ENCODE results near the gene AKAP13. TPM values are rescaled to one million over a fixed set of nuclear protein-coding genes. Genes with fewer than 3 reads are reported as not detected.

AKAP13 gene
- total and polyA plus RNA-seq, 2 of the 8 experiments (the other 6 are each of a cell fraction or from before 2014, with no cell fraction given), result 14.0 to 46.2 TPM

DNA sequence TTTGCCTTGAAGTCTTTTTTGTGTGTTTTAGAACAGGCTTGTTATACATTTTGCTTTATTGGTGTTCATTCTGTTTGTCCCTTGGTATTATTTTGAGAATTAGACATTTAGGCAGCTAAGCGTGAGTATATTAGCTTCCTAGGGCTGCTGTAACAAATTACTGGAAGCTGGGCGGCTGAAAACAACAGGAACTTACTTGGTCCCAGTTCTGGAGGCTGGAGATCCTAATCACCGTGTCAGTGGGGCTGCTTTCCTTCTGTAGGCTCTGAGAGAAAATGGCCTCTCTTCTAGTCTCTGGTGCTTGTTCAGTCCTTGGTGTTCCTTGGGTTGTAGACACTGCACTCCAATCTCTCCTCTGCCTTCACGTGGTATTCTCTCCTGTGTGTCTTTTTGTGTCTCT lies 272.1 kb downstream of the AKAP13 start:
- no peak overlapping the region for H4K8ac ChIP-seq (ENCODE audit: extremely low read depth, insufficient read depth, low read length)
- no peak overlapping the region for H2BK20ac ChIP-seq (ENCODE audit: low read length)
- no peak for DNase-seq (ENCODE audit: low read depth in 1 of 2, low spot score in 2 of 2)
- no peak overlapping the region for H3K27ac ChIP-seq (ENCODE audit: low read depth, low read length)
- H3K36me3 ChIP-seq (ENCODE audit: control insufficient read depth in 2 of 4, insufficient read depth in 4 of 4, low read length in 3 of 4), result peaks cover 0 to 7% (median 0%) of the 10 kb centered on the region in 4 experiments; a peak in 3 of 8 replicates
- no peaks in the 10 kb centered on the region for H3K79me2 ChIP-seq (ENCODE audit: control insufficient read depth in 1 of 2, insufficient read depth in 2 of 2, low read length in 2 of 2)
- no peak overlapping the region for H2BK5ac ChIP-seq (ENCODE audit: low read depth, low read length)
- no peaks in the 10 kb centered on the region for H4K20me1 ChIP-seq (replicated peaks in 1 of 2; ENCODE audit: control insufficient read depth in 1 of 2, insufficient read depth in 2 of 2, low read length in 2 of 2)
- no peak overlapping the region for H2BK120ac ChIP-seq (replicated peaks; ENCODE audit: low read depth, low read length)
- no peaks in the 10 kb centered on the region for H3K9me3 ChIP-seq (ENCODE audit: insufficient read depth in 2 of 2, low read depth in 1 of 2, low read length in 1 of 2)
- H3K56ac ChIP-seq (replicated peaks; ENCODE audit: insufficient read length, low read depth, low read length), result no peak overlapping the region
- TF ChIP-seq RFX5 (IDR thresholded peaks at IDR 0.05; ENCODE audit: borderline replicate concordance, low read depth, low read length) (no peak), KDM5A (IDR thresholded peaks at IDR 0.05; ENCODE audit: low read length) (no peak), ASH2L (IDR thresholded peaks at IDR 0.05; ENCODE audit: low read length) (no peak), POLR2AphosphoS5 (IDR thresholded peaks at IDR 0.05; ENCODE audit: low read depth, low read length) (no peak), HDAC6 (IDR thresholded peaks at IDR 0.05; ENCODE audit: low read depth, low read length) (no peak), GABPA (IDR thresholded peaks at IDR 0.05; ENCODE audit: borderline replicate concordance, insufficient read depth, low read length) (no peak), TAF1 (IDR thresholded peaks at IDR 0.05; ENCODE audit: low read depth, low read length) (no peak), SUZ12 (IDR thresholded peaks at IDR 0.05; ENCODE audit: low read length) (no peak), RXRA (IDR thresholded peaks at IDR 0.05; ENCODE audit: insufficient read depth, low read depth, low read length) (no peak), JUN (IDR thresholded peaks at IDR 0.05; ENCODE audit: low read depth, low read length) (no peak), SP2 (IDR thresholded peaks at IDR 0.05; ENCODE audit: low read length) (no peak), MAFK (IDR thresholded peaks at IDR 0.05; ENCODE audit: low read depth, low read length) (no peak), POLR2A (IDR thresholded peaks at IDR 0.05; ENCODE audit: control extremely low read depth in 1 of 2, low read depth in 2 of 2, low read length in 2 of 2) (no peak), SIN3A (conservative IDR thresholded peaks at IDR 0.05 in 1 of 2, IDR thresholded peaks at IDR 0.05 in 1 of 2; ENCODE audit: low read depth in 1 of 2, low read length in 2 of 2) (no peak), BACH1 (IDR thresholded peaks at IDR 0.05; ENCODE audit: low read length) (no peak)
- TF ChIP-seq, protein P1, sequence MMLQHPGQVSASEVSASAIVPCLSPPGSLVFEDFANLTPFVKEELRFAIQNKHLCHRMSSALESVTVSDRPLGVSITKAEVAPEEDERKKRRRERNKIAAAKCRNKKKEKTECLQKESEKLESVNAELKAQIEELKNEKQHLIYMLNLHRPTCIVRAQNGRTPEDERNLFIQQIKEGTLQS (IDR thresholded peaks at IDR 0.05; ENCODE audit: insufficient read depth, low read depth, low read length), result no peak
- H3K4me1 ChIP-seq (replicated peaks in 1 of 4; ENCODE audit: control insufficient read depth in 3 of 4, insufficient read depth in 4 of 4, low read length in 3 of 4), result peaks cover 0 to 4% (median 0%) of the 10 kb centered on the region in 4 experiments; a peak in 1 of 7 replicates
- H2BK12ac ChIP-seq (ENCODE audit: low read depth, low read length), result no peak overlapping the region
- ChIA-PET POLR2A (ENCODE audit: partially characterized antibody) (no interaction called here), CTCF (ENCODE audit: partially characterized antibody) (no interaction called here)
- H3K23me2 ChIP-seq (ENCODE audit: low read depth, low read length), result no peaks in the 10 kb centered on the region
- H3K14ac ChIP-seq (ENCODE audit: insufficient read length), result no peak overlapping the region
- no peaks in the 10 kb centered on the region for H3K79me1 ChIP-seq (ENCODE audit: low read depth, low read length)
- H4K91ac ChIP-seq (replicated peaks; ENCODE audit: insufficient read length, low read length), result no peak overlapping the region
- no peak overlapping the region for H4K5ac ChIP-seq (ENCODE audit: insufficient read length, low read depth, low read length)
- H3K27me3 ChIP-seq (replicated peaks in 1 of 4; ENCODE audit: control insufficient read depth in 3 of 4, extremely low read depth in 1 of 4, insufficient read depth in 3 of 4, low read length in 3 of 4), result no peaks in the 10 kb centered on the region
- H2BK15ac ChIP-seq (ENCODE audit: low read length), result no peak overlapping the region
- FAIRE-seq, result no peak
- 88% methylated on average over 4 of the region's 4 CpGs; no CpG with 5 or more reads in 1 of the 2 experiments for WGBS, 2 experiments (ENCODE audit: extremely low coverage in 1 of 2, insufficient coverage in 1 of 2, insufficient read length in 1 of 2, insufficient replicate concordance in 2 of 2, low coverage in 1 of 2, low lambda C conversion rate in 2 of 2, missing lambda C conversion rate in 1 of 2)
- no peak overlapping the region for H3K23ac ChIP-seq (ENCODE audit: insufficient read length)
- no peak overlapping the region for H3K4me3 ChIP-seq (ENCODE audit: extremely low read depth in 1 of 4, insufficient read depth in 2 of 4, low read depth in 3 of 4, low read length in 4 of 4)
- no peak overlapping the region for H3K4me2 ChIP-seq (ENCODE audit: insufficient read depth in 1 of 2, low read depth in 2 of 2, low read length in 2 of 2)
- no peak overlapping the region for H2AFZ ChIP-seq (ENCODE audit: low read length)
- H2AK5ac ChIP-seq (ENCODE audit: low read depth, low read length), result no peak overlapping the region
- H3K18ac ChIP-seq (ENCODE audit: extremely low read depth, low read length), result no peak overlapping the region
- H3K9ac ChIP-seq (replicated peaks in 1 of 4; ENCODE audit: extremely low read depth in 1 of 4, low read depth in 3 of 4, low read length in 3 of 4), result no peak overlapping the region
- no peak overlapping the region for H3K4ac ChIP-seq (replicated peaks; ENCODE audit: insufficient read length, low read depth, low read length)

All from H1 (cell line).